H9 (cell line): ENCODE data around the gene DISP3. TPM values are rescaled to one million over a fixed set of nuclear protein-coding genes. Genes with fewer than 3 reads are reported as not detected.

ENCODE experiments used
- DNase-seq: peaks from one replicate; pipeline ENCODE4 v3.0.0-alpha.2; 2017
- H2AFZ ChIP-seq: one replicate; pipeline ENCODE4 v1.6.1; 2013; ENCODE audit warnings: mild to moderate bottlenecking, low read length, control low read depth, moderate library complexity
- H2AK5ac ChIP-seq: 2 replicates; pipeline ENCODE4 v1.6.1; 2013; ENCODE audit warnings: low read length, control low read depth, mixed read lengths; ENCODE audit not compliant: insufficient read length
- H2BK120ac ChIP-seq: one replicate; pipeline ENCODE4 v1.6.1; 2013; ENCODE audit warnings: low read depth, mild to moderate bottlenecking, low read length, control low read depth, inconsistent platforms; ENCODE audit not compliant: poor library complexity, severe bottlenecking
- H2BK12ac ChIP-seq: 2 replicates; pipeline ENCODE4 v1.6.1; 2013; ENCODE audit warnings: low read length, control low read depth, mixed read lengths, low read depth; ENCODE audit not compliant: insufficient read length
- H2BK15ac ChIP-seq: 2 replicates; pipeline ENCODE4 v1.6.1; 2013; ENCODE audit warnings: low read depth, low read length, control low read depth
- H2BK20ac ChIP-seq: one replicate; pipeline ENCODE4 v1.6.1; 2013; ENCODE audit warnings: low read depth, mild to moderate bottlenecking, low read length, control low read depth, inconsistent platforms; ENCODE audit not compliant: poor library complexity, severe bottlenecking
- H2BK5ac ChIP-seq: 2 replicates; pipeline ENCODE4 v1.6.1; 2013; ENCODE audit warnings: low read length, control low read depth, mixed read lengths; ENCODE audit not compliant: insufficient read length
- H3K14ac ChIP-seq: 2 replicates; pipeline ENCODE4 v1.6.1; 2013; ENCODE audit warnings: low read length, control low read depth; ENCODE audit not compliant: insufficient read depth
- H3K18ac ChIP-seq: 2 replicates; pipeline ENCODE4 v1.6.1; 2013; ENCODE audit warnings: low read depth, mild to moderate bottlenecking, mixed read lengths, low read length, control low read depth; ENCODE audit not compliant: insufficient read length
- H3K23ac ChIP-seq: 2 replicates; pipeline ENCODE4 v1.6.1; 2013; ENCODE audit warnings: low read length, control low read depth, mixed read lengths, low read depth; ENCODE audit not compliant: insufficient read length
- H3K23me2 ChIP-seq: 2 replicates; pipeline ENCODE4 v1.6.1; 2013; ENCODE audit warnings: low read depth, mild to moderate bottlenecking, mixed read lengths, low read length, control low read depth; ENCODE audit not compliant: insufficient read length, poor library complexity, severe bottlenecking
- H3K27ac ChIP-seq: 2 replicates; pipeline ENCODE4 v1.5.1; 2013; ENCODE audit warnings: low read length, control low read depth, mixed read lengths, low read depth; ENCODE audit not compliant: insufficient read length
- H3K27me3 ChIP-seq: 2 replicates; pipeline ENCODE4 v1.6.1; 2013; ENCODE audit warnings: low read length, control low read depth, inconsistent platforms; ENCODE audit not compliant: insufficient read depth
- H3K4ac ChIP-seq: 2 replicates; pipeline ENCODE4 v1.6.1; 2013; ENCODE audit warnings: low read depth, mild to moderate bottlenecking, control low read depth, inconsistent platforms, low read length, moderate library complexity
- H3K4me1 ChIP-seq: 2 replicates; pipeline ENCODE4 v1.6.1; 2013; ENCODE audit warnings: low read length, control low read depth, inconsistent platforms; ENCODE audit not compliant: insufficient read depth
- H3K4me2 ChIP-seq: 2 replicates; pipeline ENCODE4 v1.6.1; 2013; ENCODE audit warnings: low read length, control low read depth, mixed read lengths; ENCODE audit not compliant: insufficient read length, insufficient read depth
- H3K56ac ChIP-seq: 2 replicates; pipeline ENCODE4 v1.6.1; 2013; ENCODE audit warnings: low read depth, mild to moderate bottlenecking, mixed read lengths, low read length, control low read depth; ENCODE audit not compliant: insufficient read length
- H3K79me1 ChIP-seq: 2 replicates; pipeline ENCODE4 v1.6.1; 2013; ENCODE audit warnings: low read depth, mild to moderate bottlenecking, moderate library complexity, low read length, control low read depth, inconsistent platforms; ENCODE audit not compliant: insufficient read depth, poor library complexity, severe bottlenecking
- H3K79me2 ChIP-seq: 2 replicates; pipeline ENCODE4 v1.6.1; 2013; ENCODE audit warnings: low read length, control low read depth, inconsistent platforms; ENCODE audit not compliant: insufficient read depth
- H3K9ac ChIP-seq: 2 replicates; pipeline ENCODE4 v1.6.1; 2013; ENCODE audit warnings: low read length, control low read depth, mixed read lengths; ENCODE audit not compliant: insufficient read length; ENCODE audit errors: extremely low read depth
- H3K9me3 ChIP-seq: one replicate; pipeline ENCODE4 v1.6.1; 2013; ENCODE audit warnings: low read depth, low read length, inconsistent platforms; ENCODE audit not compliant: control insufficient read depth
- H3T11ph ChIP-seq: one replicate; pipeline ENCODE4 v1.6.1; 2013; ENCODE audit warnings: mild to moderate bottlenecking, low read length, control low read depth, inconsistent platforms
- H4K20me1 ChIP-seq: one replicate; pipeline ENCODE4 v1.6.1; 2013; ENCODE audit not compliant: control insufficient read depth, insufficient read length, insufficient read depth
- H4K5ac ChIP-seq: 2 replicates; pipeline ENCODE4 v1.6.1; 2013; ENCODE audit warnings: low read depth, mild to moderate bottlenecking, mixed read lengths, low read length, control low read depth; ENCODE audit not compliant: insufficient read length
- H4K8ac ChIP-seq: replicated peaks from 2 replicates; pipeline ENCODE4 v1.6.1; 2013; ENCODE audit warnings: low read length, control low read depth, mixed read lengths, low read depth; ENCODE audit not compliant: insufficient read length
- H4K91ac ChIP-seq: 2 replicates; pipeline ENCODE4 v1.6.1; 2013; ENCODE audit warnings: low read depth, mild to moderate bottlenecking, moderate library complexity, mixed read lengths, low read length, control low read depth; ENCODE audit not compliant: insufficient read length
- H3K27ac Mint-ChIP-seq, 3 experiments: 2 replicates in 2 of 3; 3 replicates in 1 of 3; pipeline ENCODE4 v1.8.0; 2020 to 2021; ENCODE audit warnings: mixed read lengths in 3 of 3, mild to moderate bottlenecking in 1 of 3, moderate library complexity in 1 of 3
- H3K27me3 Mint-ChIP-seq: 2 replicates; pipeline ENCODE4 v1.8.0; 2021; ENCODE audit warnings: low read depth, mild to moderate bottlenecking, moderate library complexity, mixed read lengths
- H3K36me3 Mint-ChIP-seq, 3 experiments: 2 replicates in 2 of 3; 3 replicates in 1 of 3; pipeline ENCODE4 v1.8.0; 2020 to 2021; ENCODE audit warnings: low read depth in 3 of 3, mixed read lengths in 3 of 3; ENCODE audit not compliant: insufficient read depth in 1 of 3
- H3K4me1 Mint-ChIP-seq, 2 experiments: 2 replicates each; pipeline ENCODE4 v1.8.0; 2020; ENCODE audit warnings: mixed read lengths in 2 of 2
- H3K4me3 Mint-ChIP-seq, 2 experiments: 2 replicates in 1 of 2; 3 replicates in 1 of 2; pipeline ENCODE4 v1.8.0; 2020 to 2021; ENCODE audit warnings: mild to moderate bottlenecking in 2 of 2, mixed read lengths in 2 of 2, moderate library complexity in 1 of 2
- H3K9me3 Mint-ChIP-seq, 2 experiments: 2 replicates in 1 of 2; 3 replicates in 1 of 2; pipeline ENCODE4 v1.8.0; 2020; ENCODE audit warnings: mild to moderate bottlenecking in 2 of 2, mixed read lengths in 2 of 2, moderate library complexity in 1 of 2
- CTCF ChIP-seq: fragments of 200-600 bp; sonication (generic); conservative IDR thresholded peaks from 3 replicates; pipeline ENCODE4 v1.8.0; 2021; ENCODE audit warnings: antibody characterized with exemption, mild to moderate bottlenecking
- WGBS: extraction: QIAGEN DNeasy Blood & Tissue Kit; methylation state at CpG from one replicate; pipeline ENCODE4 v1.1.7; 2013; ENCODE audit warnings: missing lambda C conversion rate, low lambda C conversion rate, mixed read lengths; ENCODE audit not compliant: insufficient read length; ENCODE audit errors: extremely low coverage; 5-methylcytosine and 5-hydroxymethylcytosine counted together
- total RNA-seq: library from RNA; stranded (reverse); gene quantifications from 2 replicates; pipeline ENCODE4 v1.2.1, GENCODE V29; 2021

DISP3 gene
- total RNA-seq, 1 experiment from 2014 or later, result 3.5 TPM

DNA sequence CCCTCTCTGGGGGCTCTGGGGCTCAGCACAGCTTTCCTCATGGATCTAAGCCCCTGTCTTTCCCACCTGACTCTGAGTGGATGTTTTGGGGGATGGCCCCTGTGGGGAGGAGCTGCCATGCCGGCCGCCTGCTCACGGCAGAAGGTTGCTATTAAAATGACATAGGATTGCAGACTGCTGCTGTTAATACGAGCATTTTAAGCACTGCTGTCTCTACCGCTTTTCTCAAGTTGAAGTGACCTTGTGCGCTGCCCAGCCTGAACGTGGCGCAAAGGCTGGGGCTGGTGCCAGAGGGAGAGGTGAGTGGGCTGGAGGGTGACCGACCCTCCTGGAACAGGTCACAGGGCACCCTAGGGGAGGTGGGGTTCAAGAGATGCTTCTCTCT, 58.4 kb downstream of the DISP3 start:
- Histone ChIP-seq H3K27ac (no peak overlapping the region), H3K18ac (no peak overlapping the region), H3K9me3 (no peaks in the 10 kb centered on the region), H3K9ac (no peak overlapping the region), H2BK5ac (no peak overlapping the region), H4K91ac (no peak overlapping the region), H3K27me3 (no peaks in the 10 kb centered on the region), H2BK15ac (no peak overlapping the region), H2BK20ac (no peak overlapping the region), H4K20me1 (no peaks in the 10 kb centered on the region), H3T11ph (no peak overlapping the region), H4K8ac (no peak overlapping the region), H2BK120ac (no peak overlapping the region), H3K4ac (no peak overlapping the region), H3K79me2 (no peaks in the 10 kb centered on the region), H2AFZ (no peak overlapping the region), H3K79me1 (no peaks in the 10 kb centered on the region), H3K56ac (no peak overlapping the region), H2AK5ac (no peak overlapping the region), H3K4me1 (no peaks in the 10 kb centered on the region; the same call in 1 of the 2 replicates), H2BK12ac (no peak overlapping the region), H3K4me2 (no peak overlapping the region), H3K23me2 (no peaks in the 10 kb centered on the region), H3K14ac (no peak overlapping the region), H4K5ac (no peak overlapping the region), H3K23ac (no peak overlapping the region)
- TF ChIP-seq CTCF, result no peak
- H3K4me1 Mint-ChIP-seq, result peaks cover 16% of the 10 kb centered on the region in 2 experiments
- H3K4me3 Mint-ChIP-seq, result no peak overlapping the region
- H3K9me3 Mint-ChIP-seq, result no peaks in the 10 kb centered on the region
- H3K27me3 Mint-ChIP-seq, result peaks cover 7% of the 10 kb centered on the region
- H3K36me3 Mint-ChIP-seq, result no peaks in the 10 kb centered on the region; a peak in 1 of 7 replicates
- WGBS, result no CpG with 5 or more reads among the region's 9 CpGs
- no peak for DNase-seq
- H3K27ac Mint-ChIP-seq, result no peak overlapping the region
